HTERT RPE-1 (cell line): ENCODE data around the gene TMX3.

Experiments used
- in situ Hi-C: fragments of 300-500 bp; cut with MboI; formaldehyde crosslinking; loops from 4 replicates; pipeline ENCODE4 v1.14.3; 2020; ENCODE audit warnings: low sequenced_read_pairs

Gene TMX3

DNA sequence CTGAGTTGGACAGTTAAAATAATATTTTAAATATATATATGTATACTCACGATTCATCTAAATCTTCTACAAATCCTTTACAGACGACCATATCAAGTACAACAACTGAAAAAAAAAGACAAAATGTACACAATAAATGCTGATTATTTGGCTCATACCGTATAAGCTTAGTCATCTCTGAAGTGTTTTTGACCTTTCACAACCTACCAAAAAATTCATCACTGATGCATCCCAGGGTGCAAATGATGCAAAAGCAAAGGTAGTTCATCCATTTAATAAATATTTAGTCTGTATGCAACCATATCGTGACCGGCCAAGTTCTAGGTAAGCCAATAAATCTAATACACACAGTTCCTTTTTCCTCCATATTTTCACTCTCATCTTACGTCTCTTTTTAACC lies 1.1 kb downstream of the TMX3 start:
- in situ Hi-C loops = no loop called here

DNA sequence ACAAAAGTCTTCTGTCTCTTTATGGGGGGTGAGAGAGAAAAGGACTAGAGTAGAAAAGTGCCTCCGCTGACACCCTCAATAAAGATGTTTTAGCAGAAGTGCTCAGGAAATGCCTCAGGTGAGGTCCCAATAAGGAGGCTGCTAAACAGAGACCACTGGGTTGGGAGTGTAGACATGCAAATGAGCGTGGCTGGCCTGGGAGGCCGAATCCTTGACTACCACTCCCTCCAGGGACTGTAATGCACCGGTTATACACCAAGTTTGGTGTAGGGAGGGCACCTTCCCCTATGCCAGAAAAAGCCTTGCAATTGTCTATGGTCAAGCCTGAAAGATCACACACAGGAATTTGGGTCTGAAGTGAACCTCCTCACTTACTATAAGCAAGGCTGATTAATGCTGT lies 1.8 kb downstream of the TMX3 start:
- in situ Hi-C loops = no loop called here

DNA sequence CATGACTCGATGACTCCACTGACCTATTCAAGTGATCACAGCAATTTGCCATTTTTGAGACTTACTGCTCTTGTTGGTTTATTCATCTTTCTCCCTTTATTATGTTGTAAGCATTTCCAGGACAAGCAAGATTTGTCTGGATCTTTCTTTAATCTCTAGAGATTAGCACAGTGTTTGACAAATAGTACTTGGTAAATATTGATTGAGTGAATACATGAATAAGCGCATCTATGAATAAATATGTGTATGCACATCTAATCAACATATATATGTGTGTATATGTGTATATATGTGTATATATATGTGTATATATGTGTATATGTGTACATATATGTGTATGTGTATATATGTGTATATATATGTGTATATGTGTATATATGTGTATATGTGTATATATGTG lies 7.3 kb downstream of the TMX3 start:
- in situ Hi-C loops = no loop called here

DNA sequence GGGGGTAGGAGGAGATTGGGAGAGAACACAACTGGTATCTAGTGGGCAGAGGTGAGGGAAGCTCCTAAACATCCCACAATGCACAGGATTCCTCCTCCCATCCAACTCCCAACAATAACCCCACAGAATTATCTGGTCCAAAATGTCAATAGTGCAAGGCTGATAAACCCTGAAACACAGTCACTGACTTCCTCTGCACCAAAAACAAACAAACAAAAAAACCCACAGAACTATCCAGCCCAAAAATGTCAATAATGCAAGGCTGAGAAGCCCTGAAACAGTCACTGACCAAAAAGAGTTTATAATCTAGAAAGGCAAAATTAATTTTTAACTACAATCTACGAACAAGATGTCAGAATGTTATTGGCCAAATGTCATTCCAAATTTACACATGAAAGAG lies 9.8 kb downstream of the TMX3 start:
- in situ Hi-C loops = no loop called here

DNA sequence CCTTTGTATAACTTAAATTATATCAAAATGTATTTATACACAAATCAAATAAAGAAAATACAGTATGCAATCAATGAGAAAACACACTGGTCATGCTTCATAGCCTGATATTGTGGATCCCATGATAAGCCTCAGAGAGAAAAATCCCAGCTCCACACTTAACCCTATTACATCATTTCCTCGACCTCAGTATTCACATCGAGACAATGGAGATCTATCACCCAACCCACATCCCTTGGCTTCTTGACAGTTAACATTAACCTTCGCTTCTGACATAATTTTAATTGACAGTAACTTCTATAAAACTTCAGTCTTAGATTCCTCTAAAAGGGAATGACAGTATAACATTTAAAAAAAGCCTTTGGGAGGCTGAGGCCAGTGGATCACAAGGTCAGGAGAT lies 11.6 kb downstream of the TMX3 start:
- in situ Hi-C loops = no loop called here

DNA sequence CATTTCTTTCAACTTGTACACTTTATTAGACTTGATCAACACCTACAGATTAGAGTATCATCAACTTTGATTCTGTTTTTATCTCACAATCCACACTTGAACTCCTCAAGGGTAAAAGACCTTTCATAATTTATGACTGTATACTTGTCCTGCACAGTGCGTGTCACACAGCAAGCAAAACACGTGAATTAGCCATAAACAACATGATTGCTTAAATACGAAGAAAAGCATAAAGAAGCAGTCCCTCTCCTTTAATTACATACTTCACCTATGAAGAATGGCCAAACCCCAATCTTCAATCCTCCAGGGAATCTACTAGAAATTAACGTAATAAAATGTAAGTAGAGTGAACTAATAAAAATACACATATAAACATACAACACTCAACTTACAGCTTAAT lies 13.6 kb downstream of the TMX3 start:
- in situ Hi-C loops = no loop called here

DNA sequence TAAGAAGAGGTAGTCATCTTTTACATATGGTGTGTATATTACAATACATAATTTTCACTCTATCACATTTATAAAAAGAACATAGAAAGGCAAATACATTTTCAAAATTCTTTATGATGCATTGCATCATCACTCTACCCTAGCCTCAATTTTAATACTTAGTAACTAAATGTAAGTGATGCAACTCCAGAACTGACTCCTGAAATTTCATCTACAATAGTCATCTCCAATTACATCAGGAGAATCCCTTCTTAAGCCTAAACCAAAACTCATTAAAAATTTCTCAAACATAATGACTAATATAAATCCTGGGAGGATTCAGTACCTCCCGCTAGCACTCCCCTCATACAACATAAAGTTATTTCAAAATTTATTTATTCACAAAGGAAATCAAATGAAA lies 15.9 kb downstream of the TMX3 start:
- in situ Hi-C loops = no loop called here

DNA sequence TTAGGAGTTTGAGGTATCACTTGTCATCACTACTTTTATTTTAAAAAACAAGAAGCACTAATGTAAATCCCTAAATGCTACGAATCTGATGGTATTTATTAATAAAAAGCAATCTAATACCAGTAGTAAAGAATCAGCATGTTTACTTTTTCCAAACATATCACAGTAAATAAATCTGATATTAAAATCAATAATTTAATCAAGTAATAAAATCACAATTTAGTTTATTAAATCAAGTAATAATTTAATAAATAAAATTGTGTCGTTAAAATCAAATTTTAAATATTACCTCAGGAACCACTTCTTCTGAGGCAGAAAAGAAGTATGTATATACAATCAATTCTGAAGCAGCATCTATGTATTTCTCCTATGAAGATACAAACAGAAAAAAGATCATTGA lies 18.0 kb downstream of the TMX3 start:
- in situ Hi-C loops = no loop called here

DNA sequence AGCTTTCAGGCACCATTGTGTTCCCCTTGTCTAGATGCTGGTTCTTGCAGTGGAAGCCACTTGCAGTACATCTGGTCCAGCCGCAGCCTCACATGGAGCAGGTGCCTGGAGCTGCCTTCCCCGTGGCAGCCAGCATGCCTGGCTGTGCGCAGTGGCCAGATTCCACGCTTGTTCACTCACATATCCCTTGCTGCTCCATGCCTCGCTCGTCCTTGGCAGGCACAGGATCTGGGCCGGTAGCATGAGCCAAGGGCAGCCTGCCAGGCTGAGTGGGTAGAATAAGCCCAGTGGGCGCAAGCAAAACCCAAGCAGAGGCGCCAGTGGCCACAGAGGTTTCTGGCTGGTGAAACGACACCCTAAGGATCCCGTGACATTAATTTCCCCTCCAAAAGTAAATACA lies 20.6 kb downstream of the TMX3 start:
- in situ Hi-C loops = no loop called here

DNA sequence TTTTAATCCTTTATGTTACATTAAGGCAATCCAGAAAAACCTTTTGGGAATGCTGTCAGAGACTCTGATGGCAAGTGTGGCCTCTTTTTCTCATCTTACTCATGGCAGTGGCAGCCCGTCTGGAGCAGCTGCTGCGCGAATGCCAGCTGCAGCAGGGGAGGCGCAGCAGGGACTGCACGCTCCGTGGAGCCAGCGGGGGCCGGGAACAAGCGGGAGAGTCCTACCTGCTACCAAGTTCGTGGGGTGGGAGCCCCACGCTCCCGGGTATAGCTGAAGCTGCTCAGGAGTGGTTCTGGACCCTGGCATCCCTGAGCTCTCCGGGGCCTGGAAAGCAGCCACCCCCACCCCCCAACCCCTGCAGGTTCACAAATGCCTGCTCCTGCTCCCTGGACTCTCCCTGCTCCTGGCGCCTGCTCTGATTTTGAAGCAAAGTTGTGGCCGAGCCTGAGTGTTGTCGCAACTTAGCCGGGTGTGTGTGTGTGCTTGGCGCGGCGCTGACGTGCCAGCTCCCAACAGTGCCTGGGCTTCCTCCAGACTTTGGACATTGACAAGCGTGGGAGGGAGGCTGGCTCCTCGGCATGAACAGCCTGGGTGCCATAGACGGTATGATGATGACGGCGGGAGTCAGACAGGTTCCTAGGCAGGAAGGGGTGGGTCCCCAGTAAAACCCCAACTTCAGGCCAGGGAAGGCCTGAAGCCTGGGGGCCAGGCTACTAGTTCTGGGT lies 21.7 kb downstream of the TMX3 start:
- in situ Hi-C loops = no loop called here

DNA sequence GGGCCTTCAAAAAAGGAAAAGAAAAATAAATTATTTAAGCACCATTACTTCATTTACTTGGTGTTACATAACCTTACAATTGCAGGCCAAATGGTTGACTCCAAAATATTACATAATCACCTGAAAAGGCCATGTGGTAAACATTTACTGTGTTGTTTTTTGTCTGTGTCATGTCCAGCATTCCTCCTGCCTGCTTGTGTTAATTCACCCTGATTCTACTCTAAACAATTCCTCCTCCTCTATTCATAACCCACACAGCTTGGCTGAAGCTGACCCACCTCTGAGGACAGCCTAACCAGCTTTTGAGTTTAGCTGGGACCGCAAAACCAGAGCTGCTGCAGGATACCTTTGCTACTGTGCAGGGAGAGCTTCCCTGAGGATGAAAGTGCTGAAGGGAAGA lies 35.4 kb downstream of the TMX3 start:
- in situ Hi-C loops = no loop called here

DNA sequence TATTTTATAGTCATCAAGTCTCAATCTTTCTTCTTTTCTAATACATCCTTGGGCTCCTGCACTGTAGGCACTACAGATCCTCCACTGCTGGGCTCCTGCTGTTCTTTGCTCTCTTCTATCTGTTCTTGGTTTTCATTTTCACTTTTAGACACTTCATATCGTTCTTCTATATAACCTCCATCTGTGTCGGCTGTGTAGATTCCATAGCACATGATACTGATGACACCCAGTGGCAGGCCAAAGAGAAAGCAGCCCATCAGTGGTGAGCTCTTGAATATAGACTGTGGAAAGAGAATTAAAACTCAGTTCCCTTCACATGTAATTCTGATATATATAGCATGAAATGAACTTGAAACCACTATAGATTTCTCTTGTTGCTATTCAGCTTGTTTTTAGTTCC lies 38.0 kb downstream of the TMX3 start:
- in situ Hi-C loops = no loop called here

DNA sequence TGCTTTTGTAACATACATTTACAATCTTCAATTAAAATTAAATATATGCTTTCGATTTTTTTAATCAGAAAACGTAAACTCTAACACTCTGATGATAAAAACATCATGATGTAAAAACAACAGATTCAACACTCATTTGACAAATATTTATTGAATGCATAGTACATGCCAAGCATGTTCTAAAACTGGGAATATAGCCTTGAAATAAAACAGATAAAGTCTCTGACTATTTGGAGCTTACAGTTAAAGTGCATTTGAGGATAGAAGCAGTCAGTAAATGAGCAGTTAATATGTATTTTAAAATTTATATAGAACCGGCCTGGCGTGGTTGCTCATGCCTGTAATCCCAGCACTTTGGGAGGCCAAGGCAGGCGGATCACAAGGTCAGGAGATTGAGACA lies 47.8 kb downstream of the TMX3 start:
- in situ Hi-C loops = no loop called here

DNA sequence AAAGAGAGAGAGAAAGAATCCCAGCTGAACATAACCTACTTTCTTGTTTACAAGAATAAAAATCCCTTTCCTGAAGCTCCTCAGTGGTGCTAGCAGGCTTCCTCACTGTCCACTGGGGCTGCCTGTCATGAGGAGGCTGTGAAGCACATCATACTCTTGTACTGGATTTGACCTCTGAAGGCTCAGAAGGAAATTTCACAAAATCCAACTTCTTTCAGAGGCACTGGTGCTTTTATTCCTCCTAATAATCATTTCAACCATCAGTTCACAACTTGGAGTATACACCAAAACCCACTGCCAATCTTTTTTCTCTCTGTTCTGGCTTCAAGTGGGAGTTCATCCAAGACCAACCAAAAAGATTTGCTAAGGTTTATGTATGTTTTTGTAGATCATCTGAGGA lies 48.5 kb downstream of the TMX3 start:
- in situ Hi-C loops = no loop called here

DNA sequence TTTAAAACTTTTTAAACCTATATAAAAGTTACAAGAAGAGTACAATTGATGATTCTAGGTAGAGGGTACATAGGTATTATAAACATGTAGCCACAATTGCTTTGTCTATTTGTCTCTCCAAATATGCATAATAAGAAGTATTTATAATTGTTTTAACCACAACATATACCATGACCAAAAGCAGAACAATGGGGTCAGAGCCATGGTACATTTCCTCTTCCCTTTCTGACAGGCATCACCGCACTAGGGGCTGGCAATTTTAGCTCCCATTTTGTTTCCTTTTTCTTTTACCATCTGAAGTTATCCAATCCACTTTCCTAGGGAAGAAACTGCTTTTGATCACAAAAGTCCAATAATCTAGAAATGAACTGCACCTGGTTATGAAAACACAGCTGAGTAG lies 49.3 kb downstream of the TMX3 start:
- in situ Hi-C loops = no loop called here

DNA sequence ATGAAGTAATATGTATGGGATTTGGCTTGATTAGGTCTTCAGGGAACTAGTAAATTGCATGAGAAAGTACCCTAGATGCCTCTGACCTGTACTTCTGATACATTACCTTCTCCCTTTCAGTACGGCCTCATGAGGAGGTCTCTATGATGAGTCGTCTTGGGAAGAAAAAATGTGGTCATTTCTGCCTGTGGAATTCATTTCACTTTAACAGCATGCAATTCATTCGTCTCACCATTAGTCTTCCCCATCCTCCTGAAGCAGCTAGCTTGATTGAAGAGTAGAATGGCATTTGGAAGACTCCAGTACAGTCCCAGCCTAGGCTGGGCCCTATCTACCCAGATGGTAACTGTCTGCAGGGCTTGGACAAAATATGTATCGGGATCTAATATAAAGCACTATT lies 52.2 kb downstream of the TMX3 start:
- in situ Hi-C loops = no loop called here

DNA sequence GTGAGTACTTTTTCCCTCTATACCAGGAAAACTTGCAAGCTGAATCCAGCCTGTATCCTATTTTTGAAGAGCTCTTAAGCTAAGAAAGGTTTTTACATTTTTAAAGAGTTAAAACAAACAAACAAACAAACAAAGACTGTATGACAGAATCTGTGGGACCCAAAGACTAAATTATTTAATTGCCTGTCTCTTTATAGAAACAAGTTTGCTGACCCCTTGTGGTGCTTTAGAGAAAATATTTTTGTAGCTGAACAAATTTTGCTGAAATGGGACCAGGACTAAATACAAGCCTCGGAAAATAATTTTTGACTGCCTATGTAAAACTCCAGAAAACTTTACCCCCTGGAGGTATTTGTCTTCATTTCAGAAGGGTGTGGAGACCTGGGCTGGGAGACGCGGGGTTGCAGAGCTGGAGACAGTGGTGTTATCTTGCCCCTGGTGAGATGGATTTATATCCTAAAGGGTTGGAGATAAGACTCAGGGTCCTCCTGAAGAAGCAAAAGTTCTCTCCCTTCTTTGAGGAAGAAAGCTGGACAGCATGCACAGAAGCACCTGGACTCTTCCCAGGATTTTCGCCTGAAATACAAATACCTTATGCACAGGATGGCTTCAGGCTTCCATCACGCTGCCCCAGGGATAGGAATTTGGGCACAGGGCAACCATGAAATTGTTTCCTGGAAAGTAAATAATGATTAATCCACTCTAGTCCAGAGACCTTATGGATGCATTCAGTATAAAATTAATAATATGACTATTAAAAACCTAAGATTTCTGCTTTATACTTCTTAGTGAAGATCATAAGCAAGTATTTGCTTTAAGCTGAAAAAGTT lies 54.3 kb downstream of the TMX3 start:
- in situ Hi-C loops = no loop called here

DNA sequence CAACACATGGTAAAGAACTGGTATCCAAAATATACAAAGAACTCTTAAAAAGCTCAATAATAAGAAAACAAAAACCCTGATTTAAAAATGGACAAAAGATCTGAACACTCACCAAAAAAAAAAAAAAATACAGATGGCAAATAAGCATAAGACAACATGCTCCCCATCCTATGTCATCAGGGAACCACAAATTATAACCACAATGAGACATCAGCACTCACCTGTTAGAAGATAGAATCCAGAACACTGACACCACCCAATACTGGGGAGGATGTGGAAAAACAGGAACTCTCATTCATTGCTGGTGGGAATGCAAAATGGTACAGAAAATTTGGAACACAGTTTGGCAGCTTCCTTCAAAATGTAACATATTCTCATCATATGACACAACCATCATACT lies 66.7 kb downstream of the TMX3 start:
- in situ Hi-C loops = no loop called here

DNA sequence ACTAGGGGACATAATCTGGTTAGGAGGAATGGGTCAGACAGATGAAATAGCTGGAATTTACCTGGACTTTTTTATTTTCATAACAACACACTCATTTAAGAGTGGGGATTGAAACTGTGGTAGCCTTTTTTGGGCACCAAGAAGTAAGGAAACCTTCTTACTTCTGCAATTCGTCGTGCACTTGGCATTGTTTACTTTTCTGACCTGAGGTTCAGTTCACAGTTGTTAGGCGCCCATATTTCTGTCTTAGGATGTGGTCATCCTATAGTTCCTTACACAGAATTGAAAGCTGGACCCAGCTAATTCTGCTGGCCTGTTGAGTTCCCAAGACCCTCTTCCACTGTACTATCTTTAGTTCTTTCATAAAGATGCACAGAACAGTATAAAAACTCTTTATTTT lies 72.9 kb downstream of the TMX3 start:
- in situ Hi-C loops = no loop called here

DNA sequence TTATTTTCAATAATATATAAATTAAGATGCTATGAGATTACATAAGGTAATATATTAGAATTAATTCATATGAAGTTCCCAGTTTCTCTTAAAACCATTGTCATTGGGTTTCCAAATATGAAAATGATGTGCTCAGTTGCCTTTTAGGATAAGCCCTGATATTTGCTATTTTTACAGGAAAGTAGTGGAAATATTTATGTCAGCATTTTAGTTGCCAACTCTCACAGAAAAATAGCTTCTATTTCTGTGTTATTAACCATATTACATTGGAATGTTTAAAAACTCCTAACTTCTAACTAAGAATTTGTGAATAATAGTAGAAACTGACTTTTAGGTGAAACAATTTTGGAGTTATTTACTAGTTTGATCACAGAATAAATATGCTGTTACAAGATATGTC lies 74.0 kb downstream of the TMX3 start:
- in situ Hi-C loops = no loop called here

DNA sequence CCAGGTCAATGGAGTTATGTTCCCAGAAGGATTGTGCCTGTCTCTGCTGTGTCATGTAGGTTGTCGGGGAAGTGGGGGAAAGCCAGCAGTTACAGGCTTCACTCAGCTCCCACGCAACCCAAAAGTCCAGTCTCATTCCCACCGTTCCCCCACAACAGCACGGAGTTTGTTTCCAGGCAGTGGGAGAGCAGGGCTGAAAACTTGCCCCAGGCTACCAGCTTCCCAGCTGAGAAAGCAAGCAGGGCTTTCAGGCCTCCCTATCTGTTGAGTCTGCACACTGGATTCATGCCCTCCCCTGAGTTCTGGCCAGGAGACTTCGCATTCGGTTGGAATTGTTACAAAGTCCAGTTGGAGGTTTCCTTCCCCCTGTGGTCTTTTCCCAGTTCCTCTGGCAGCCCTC lies 76.3 kb downstream of the TMX3 start:
- in situ Hi-C loops = no loop called here

DNA sequence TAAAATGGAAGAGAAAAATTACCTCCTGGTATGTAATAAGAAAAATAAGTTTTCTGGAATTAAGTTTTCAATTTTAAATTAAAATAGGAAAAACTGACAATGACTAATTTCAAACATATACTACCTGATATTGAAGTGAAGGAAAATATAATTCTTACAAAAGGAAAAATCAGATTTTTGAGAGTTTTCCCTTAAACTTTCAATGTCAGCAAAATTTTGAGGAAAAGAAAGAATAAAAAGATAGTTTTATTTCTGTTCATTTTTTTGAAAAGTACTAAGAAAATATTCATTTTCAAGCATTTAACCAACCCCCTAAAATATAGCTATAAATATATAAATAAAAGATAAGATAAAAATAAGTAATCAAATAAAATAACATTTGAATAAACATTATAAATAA lies 87.1 kb downstream of the TMX3 start:
- in situ Hi-C loops = no loop called here
